Thymus (tissue), 14 donors: Measurements from ENCODE around the gene TK2. TPM values are rescaled to one million over a fixed set of nuclear protein-coding genes. Genes with fewer than 3 reads are reported as not detected.
"Not testable (repeated sequence)": the region's sequence is repeated elsewhere in the genome, so short reads cannot be mapped to it uniquely, and the experiment has no call there.

Experiments used
- DNase-seq, 9 donors: peaks; one replicate each; pipeline ENCODE4 v3.0.0-alpha.2; 2013; ENCODE audit warnings: low spot score in 9 of 9, low read depth in 6 of 9, missing footprints in 1 of 9
- H3K27ac ChIP-seq, 2 donors: one replicate each; pipeline ENCODE4 v1.5.1; 2013; ENCODE audit warnings: control low read depth in 1 of 2, low read depth in 1 of 2, low read length in 1 of 2, mild to moderate bottlenecking in 1 of 2, moderate library complexity in 1 of 2
- H3K27me3 ChIP-seq, 2 donors: one replicate each; pipeline ENCODE4 v1.5.1; 2013; ENCODE audit warnings: low read length in 1 of 2; ENCODE audit not compliant: control insufficient read depth in 2 of 2, insufficient read depth in 1 of 2
- H3K36me3 ChIP-seq, 2 donors: one replicate each; pipeline ENCODE4 v1.5.1; 2013; ENCODE audit warnings: low read length in 1 of 2, mild to moderate bottlenecking in 1 of 2, moderate library complexity in 1 of 2; ENCODE audit not compliant: control insufficient read depth in 2 of 2, insufficient read depth in 2 of 2
- H3K4me1 ChIP-seq, 2 donors: one replicate each; pipeline ENCODE4 v1.5.1; 2013; ENCODE audit warnings: low read length in 2 of 2; ENCODE audit not compliant: control insufficient read depth in 2 of 2, insufficient read depth in 2 of 2
- H3K4me3 ChIP-seq, 2 donors: one replicate each; pipeline ENCODE4 v1.5.1; 2013; ENCODE audit warnings: low read length in 2 of 2, control low read depth in 1 of 2, mild to moderate bottlenecking in 1 of 2
- H3K9me3 ChIP-seq, 2 donors: one replicate each; pipeline ENCODE4 v1.5.1; 2013; ENCODE audit warnings: low read length in 1 of 2, mild to moderate bottlenecking in 1 of 2; ENCODE audit not compliant: control insufficient read depth in 2 of 2, insufficient read depth in 1 of 2
- WGBS: extraction: QIAGEN DNeasy Blood & Tissue Kit; methylation state at CpG from one replicate; pipeline ENCODE4 v1.1.7; 2013; 5-methylcytosine and 5-hydroxymethylcytosine counted together
- long read RNA-seq, 10 donors: transcript quantifications; one replicate each; lab custom pipeline, GENCODE V29; 2026
- polyA plus RNA-seq: library from polyadenylated mRNA; stranded (reverse); fragments of 200-250 nt; gene quantifications from one replicate; pipeline ENCODE4 v1.2.3, GENCODE V29; 2013
- total RNA-seq: library from RNA; stranded (reverse); fragments of 120-200 nt; gene quantifications from one replicate; pipeline ENCODE4 v1.2.4, GENCODE V29; 2013
- donor health status: healthy.

The TK2 gene
- total RNA-seq: 11.9 TPM
- 15.9 TPM for polyA plus RNA-seq
- long read RNA-seq, donor 1: 0 reads
- long read RNA-seq, donor 2: 0 reads
- long read RNA-seq, donor 3, transcript TK2-206 (9 exons, 2,687 nt): major isoform, 5 of 6 reads
- long read RNA-seq, donor 3, partial matches to known transcripts: 0 of 6 reads
- long read RNA-seq, donor 3, other reads (novel, unspliced or antisense): 0 of 6 reads
- long read RNA-seq, donor 4, full-length matches to known transcripts: 2 of 2 reads
- long read RNA-seq, donor 4, partial matches to known transcripts: 0 of 2 reads
- long read RNA-seq, donor 4, other reads (novel, unspliced or antisense): 0 of 2 reads
- long read RNA-seq, donor 5, partial matches to known transcripts: 281 of 481 reads
- long read RNA-seq, donor 5, other reads (novel, unspliced or antisense): 199 of 481 reads
- long read RNA-seq, donor 6, full-length matches to known transcripts: 3 of 3 reads
- long read RNA-seq, donor 6, partial matches to known transcripts: 0 of 3 reads
- long read RNA-seq, donor 6, other reads (novel, unspliced or antisense): 0 of 3 reads
- long read RNA-seq, donor 7, partial matches to known transcripts: 0 of 3 reads
- long read RNA-seq, donor 7, other reads (novel, unspliced or antisense): 0 of 3 reads
- long read RNA-seq, donor 8, partial matches to known transcripts: 0 of 1 reads
- long read RNA-seq, donor 8, other reads (novel, unspliced or antisense): 0 of 1 reads
- long read RNA-seq, donor 9, full-length matches to known transcripts: 2 of 2 reads
- long read RNA-seq, donor 9, partial matches to known transcripts: 0 of 2 reads
- long read RNA-seq, donor 9, other reads (novel, unspliced or antisense): 0 of 2 reads
- long read RNA-seq, donor 10, full-length matches to known transcripts: 3 of 3 reads
- long read RNA-seq, donor 10, partial matches to known transcripts: 0 of 3 reads
- long read RNA-seq, donor 10, other reads (novel, unspliced or antisense): 0 of 3 reads

DNA sequence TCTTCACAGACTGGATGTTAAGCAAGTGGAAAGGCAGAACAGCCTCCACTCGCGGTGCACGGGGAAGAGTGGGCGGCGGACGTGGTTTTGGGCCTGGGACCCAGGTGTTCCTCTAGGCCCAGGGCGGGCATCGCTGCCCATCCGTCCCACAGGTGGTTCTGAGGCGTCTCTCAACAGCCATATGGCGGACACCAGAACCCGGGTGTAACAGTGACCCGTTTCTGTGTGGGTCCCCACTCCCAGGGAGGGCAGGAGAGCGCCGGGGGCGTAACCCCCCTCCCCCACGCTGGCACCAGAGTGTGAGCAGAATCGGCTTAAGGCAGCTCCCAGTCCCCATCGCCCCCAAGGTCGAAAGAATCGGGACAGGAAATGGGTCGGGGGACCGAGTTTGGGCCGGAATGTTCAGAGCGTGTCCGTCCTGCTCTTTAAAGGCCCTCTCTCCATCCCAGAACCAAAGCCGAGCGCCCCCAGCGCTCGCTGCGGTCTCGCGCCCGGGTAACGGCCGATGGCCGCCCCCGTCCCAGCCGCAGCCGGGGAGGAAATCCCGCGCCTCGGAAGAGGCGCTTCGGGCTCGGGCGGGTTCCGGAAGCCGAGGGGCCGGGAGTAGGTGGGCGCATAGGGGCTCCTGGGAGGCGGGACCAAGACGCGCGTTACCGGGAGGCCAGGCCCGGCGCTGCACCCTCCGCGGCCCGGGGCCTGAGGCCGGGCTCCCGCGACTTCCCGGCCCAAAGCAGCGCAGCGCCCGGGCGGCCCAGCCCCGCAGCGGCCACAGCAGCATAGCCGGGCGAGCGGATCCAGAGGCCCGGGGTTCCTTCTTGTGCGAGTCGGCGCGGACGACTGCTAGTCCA is at the start of gene TK2:
Gene TK2 (minus strand): TSS at position 839 of the 848 bp plus-strand sequence. CDS start 61 bp downstream, at position 778.
- peaks cover 38 to 63% of the 10 kb centered on the region in 2 donors for H3K4me1 ChIP-seq
- 1% methylated on average over 80 of the region's 80 CpGs for WGBS
- peak in 7 of 9 donors; percentile 43 to 86 (median 66) for DNase-seq

DNA sequence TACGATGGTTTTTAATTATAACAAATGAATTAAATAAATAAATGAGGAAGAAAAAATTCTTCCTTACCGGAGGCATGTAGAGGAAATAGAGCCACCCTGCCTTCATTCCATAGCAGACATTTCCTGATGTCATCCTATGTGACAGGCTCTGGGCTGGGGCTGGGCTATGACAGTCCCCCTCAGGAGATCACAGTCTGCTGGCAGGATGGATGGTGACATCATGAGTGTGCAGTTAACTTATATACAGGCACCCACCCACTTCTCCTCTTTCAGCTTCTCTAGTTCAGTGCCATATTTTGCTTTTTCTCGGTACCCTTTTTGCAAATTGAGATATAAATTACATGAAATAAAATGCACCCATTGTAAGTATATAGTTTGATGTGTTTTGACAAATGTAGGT is 48.2 kb upstream of the TK2 start:
- 84% methylated on average over 3 of the region's 3 CpGs for WGBS
- DNase-seq: no peak
- no peaks in the 10 kb centered on the region for H3K27me3 ChIP-seq

More for the DNA sequence above, at the start of gene TK2:
- Histone ChIP-seq H3K36me3 (no peaks in the 10 kb centered on the region), H3K4me3 (peak within 1 kb of the TSS; percentile 63 to 82), H3K27ac (peak within 1 kb of the TSS; percentile 96 to 99), H3K9me3 (no peaks in the 10 kb centered on the region), H3K27me3 (no peaks in the 10 kb centered on the region)

DNA sequence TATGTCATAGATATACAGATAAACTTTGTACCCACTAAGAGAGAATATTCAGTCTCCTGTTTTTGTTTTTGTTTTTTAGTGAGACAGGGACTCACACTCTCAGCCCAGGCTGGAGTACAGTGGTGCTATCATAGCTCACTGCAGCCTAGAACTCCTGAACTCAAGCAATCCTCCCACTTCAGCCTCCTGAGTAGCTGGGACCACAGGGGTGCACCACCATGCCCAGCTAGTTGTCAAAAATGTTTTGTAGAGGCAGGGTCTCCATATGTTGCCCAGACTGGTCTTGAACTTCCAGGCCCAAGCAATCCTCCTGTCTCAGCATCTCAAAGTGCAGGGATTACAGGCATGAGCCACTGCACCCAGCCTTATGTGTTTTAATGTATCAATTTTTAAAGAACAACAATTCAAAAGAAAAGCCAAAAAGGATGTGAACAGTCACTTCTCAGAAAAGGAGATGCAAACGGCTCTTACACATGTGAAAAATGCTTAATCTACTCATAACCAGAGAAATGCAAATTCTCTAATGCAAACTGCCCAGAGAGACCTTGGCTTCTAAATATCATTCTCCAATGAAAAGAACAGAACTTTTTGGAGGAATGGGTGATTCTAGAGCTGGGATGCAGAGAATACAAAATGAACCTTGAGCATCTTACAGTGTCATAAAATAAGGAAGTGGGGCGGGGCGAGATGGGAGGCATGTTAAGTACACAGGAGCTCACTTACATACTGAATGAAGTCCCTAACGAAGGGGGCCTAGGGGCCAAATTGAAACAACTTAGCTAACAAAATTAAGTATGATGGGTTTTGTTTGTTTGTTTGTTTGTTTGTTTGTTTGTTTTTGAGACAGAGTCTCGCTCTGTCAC is 47.3 kb upstream of the TK2 start:
- Histone ChIP-seq H3K4me1 (peaks cover 2 to 11% of the 10 kb centered on the region in 2 donors), H3K27ac (no peak overlapping the region), H3K27me3 (no peaks in the 10 kb centered on the region), H3K36me3 (no peaks in the 10 kb centered on the region), H3K9me3 (peaks cover 0 to 15% of the 10 kb centered on the region in 2 donors), H3K4me3 (no peak overlapping the region)
- no peak for DNase-seq
- WGBS: 89% methylated on average over 5 of the region's 5 CpGs

More for the DNA sequence above, 48.2 kb upstream of the TK2 start:
- no peak overlapping the region for H3K27ac ChIP-seq
- H3K36me3 ChIP-seq: no peaks in the 10 kb centered on the region
- H3K4me1 ChIP-seq: peaks cover 2 to 12% of the 10 kb centered on the region in 2 donors
- H3K4me3 ChIP-seq: no peak overlapping the region
- H3K9me3 ChIP-seq: peaks cover 0 to 15% of the 10 kb centered on the region in 2 donors

DNA sequence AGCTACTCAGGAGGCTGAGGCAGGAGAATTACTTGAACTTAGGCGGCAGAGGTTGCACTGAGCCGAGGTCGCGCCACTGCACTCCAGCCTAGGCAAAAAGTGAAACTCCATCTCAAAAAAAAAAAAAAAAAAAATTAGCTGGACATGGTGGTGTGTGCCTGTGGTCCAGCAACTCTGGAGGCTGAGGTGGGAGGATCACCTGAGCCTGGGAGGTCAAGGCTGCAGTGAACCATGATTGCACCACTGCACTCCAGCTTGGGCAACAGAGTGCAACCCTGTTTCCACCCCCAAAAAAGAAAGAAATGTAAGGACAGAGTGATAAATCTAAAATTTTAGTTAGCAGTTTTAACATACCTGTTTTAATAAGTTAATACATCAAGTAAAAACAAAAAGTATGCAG is 46.6 kb upstream of the TK2 start:
- not testable (repeated sequence) for H3K27me3 ChIP-seq, H3K36me3 ChIP-seq, H3K4me3 ChIP-seq, DNase-seq, H3K9me3 ChIP-seq, H3K27ac ChIP-seq
- H3K4me1 ChIP-seq: peaks cover 2 to 11% of the 10 kb centered on the region in 2 donors
- 98% methylated on average over 4 of the region's 4 CpGs for WGBS

DNA sequence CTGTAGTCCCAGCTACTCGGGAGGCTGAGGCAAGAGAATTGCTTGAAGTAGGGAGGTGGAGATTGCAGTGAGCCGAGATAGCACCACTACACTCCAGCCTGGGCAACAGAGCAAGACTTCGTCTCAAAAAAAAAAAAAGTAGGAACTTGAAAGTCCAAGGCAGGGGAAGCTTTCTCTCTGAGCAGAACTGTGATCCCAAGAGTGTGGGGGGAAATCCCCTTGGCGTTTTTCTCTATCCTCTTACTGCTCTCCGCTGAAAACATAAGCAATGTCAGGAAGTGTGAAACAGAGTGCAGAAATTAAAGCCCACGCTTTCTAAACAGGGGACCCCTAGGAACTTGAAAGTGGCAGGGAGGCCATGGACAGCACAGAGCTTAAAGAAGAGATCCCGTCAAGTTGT is 44.8 kb upstream of the TK2 start:
- whole genome bisulfite sequencing: 85% methylated on average over 7 of the region's 7 CpGs
- H3K4me1 ChIP-seq: peaks cover 9 to 16% of the 10 kb centered on the region in 2 donors
- H3K36me3 ChIP-seq: no peaks in the 10 kb centered on the region
- no peaks in the 10 kb centered on the region for H3K27me3 ChIP-seq
- H3K9me3 ChIP-seq: no peaks in the 10 kb centered on the region
- no peak overlapping the region for H3K4me3 ChIP-seq
- H3K27ac ChIP-seq: no peak overlapping the region
- no peak for DNase-seq

DNA sequence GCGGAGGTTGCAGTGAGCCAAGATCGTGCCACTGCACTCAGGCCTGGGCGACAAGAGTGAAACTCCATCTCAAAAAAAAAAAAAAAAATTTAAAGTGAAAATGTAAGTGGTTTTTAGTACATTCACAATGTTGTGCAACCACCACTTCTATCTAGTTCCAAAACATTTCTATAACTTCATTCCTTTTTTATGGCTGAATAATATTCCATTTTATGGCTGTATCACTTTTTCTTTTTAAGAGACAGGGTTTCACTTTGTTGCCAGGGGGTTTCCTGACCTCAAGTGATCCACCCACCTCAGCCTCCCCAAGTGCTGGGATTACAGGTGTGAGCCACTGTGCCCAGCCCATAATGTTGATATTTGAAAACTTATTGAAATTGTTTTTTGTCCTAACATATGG is 42.9 kb upstream of the TK2 start:
- no peaks in the 10 kb centered on the region for H3K27me3 ChIP-seq
- no peak for DNase-seq
- no peaks in the 10 kb centered on the region for H3K36me3 ChIP-seq
- H3K4me1 ChIP-seq: peaks cover 8 to 25% of the 10 kb centered on the region in 2 donors
- H3K27ac ChIP-seq: no peak overlapping the region
- no peak overlapping the region for H3K4me3 ChIP-seq
- H3K9me3 ChIP-seq: no peaks in the 10 kb centered on the region
- over 99% methylated on average over 3 of the region's 3 CpGs for WGBS

DNA sequence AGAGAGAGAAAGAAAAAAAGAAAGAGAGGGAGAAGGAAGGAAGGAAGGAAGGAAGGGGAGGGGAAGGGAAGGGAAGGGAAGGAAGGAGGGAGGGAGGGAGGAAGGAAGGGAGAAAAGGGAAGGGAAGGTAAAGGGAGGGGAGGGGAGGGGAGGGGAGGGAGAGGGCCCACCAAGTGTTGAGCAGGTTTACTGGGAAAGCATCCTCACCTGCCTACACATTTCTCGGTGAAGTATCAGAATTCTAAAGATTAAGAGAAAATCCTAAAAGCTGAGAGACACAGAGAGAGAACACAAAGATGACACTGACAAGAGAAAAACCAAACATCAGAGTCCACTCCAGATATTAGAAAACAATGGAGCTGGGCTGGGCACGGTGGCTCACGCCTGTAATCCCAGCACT is 42.3 kb upstream of the TK2 start:
- H3K36me3 ChIP-seq: no peaks in the 10 kb centered on the region
- 97% methylated on average over 3 of the region's 3 CpGs for WGBS
- no peaks in the 10 kb centered on the region for H3K27me3 ChIP-seq
- no peak overlapping the region for H3K27ac ChIP-seq
- H3K4me3 ChIP-seq: no peak overlapping the region
- DNase-seq: no peak
- H3K9me3 ChIP-seq: no peaks in the 10 kb centered on the region
- peaks cover 12 to 31% of the 10 kb centered on the region in 2 donors for H3K4me1 ChIP-seq

DNA sequence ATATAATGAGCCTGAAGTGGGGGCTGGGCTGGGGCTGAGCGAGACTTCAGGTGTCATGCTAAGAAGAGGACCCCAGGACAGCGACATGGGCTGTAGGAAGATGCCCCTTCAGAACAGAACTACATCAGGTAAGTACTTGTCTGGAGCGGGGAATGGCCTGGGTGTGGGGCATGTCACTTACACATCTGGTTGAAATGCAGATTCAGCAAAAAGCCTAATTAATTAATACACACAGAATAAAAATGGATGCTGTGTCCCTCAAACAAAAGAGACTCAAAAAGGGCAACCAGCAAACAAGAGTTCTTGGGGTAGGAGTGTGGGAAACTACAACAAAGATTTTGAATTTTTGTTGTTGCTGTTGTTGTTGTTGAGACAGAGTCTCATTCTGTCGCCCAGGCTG is 41.1 kb upstream of the TK2 start:
- no peak for DNase-seq
- H3K4me1 ChIP-seq: peaks cover 13 to 43% of the 10 kb centered on the region in 2 donors
- 98% methylated on average over 4 of the region's 4 CpGs for WGBS
- no peaks in the 10 kb centered on the region for H3K9me3 ChIP-seq
- no peak overlapping the region for H3K27ac ChIP-seq
- H3K27me3 ChIP-seq: no peaks in the 10 kb centered on the region
- H3K4me3 ChIP-seq: no peak overlapping the region
- H3K36me3 ChIP-seq: no peaks in the 10 kb centered on the region
